Fibroblast of mammary gland (primary cell): ENCODE measurements around the gene MLST8.

Experiments used
- DNase-seq: peaks from one replicate; pipeline ENCODE4 v3.0.0-alpha.2; 2010; ENCODE audit warnings: low read depth
- H3K4me3 ChIP-seq: 2 replicates; pipeline ENCODE4 v1.5.1; 2011; ENCODE audit warnings: low read depth, mild to moderate bottlenecking, low read length, moderate library complexity; ENCODE audit not compliant: control insufficient read depth
- TF ChIP-seq, protein P1 (sequence below): conservative IDR thresholded peaks from 2 replicates; pipeline ENCODE4 v1.5.1; 2011; ENCODE audit warnings: low read depth, low read length, inconsistent platforms; ENCODE audit not compliant: control insufficient read depth, insufficient read depth

Gene MLST8

DNA sequence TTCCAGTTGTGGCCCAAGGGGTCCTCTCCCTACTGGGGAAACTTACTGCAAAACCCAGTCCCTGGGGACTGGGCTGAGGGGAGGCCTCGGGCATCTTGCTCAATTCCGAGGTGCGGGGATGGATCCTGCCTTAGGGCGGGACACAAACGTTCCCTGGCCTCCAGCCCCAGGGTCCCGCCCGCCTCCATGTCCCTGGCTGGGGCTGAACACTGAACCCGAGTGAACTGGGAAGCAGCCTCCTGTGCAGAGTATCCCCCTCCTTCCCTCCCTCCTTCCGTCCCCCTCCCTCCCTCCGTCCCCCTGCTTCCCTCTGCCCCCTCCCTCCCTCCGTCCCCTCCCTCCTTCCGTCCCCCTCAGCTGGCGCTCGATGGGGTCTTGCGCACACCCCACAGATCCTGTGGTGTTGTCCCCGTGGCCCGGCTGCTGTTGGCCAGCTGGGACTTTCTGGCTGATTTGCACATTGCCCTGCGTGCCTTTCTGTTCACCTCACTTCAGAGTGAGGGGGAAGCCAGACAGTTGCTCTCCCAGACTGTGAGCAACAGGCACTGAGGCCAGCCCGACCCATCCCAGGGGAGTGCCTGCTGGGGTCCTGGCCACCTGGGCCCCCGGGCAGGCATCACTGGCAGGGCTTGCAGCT lies 44.2 kb upstream of the MLST8 start:
- no peak overlapping the region for H3K4me3 ChIP-seq
- TF ChIP-seq, protein P1, sequence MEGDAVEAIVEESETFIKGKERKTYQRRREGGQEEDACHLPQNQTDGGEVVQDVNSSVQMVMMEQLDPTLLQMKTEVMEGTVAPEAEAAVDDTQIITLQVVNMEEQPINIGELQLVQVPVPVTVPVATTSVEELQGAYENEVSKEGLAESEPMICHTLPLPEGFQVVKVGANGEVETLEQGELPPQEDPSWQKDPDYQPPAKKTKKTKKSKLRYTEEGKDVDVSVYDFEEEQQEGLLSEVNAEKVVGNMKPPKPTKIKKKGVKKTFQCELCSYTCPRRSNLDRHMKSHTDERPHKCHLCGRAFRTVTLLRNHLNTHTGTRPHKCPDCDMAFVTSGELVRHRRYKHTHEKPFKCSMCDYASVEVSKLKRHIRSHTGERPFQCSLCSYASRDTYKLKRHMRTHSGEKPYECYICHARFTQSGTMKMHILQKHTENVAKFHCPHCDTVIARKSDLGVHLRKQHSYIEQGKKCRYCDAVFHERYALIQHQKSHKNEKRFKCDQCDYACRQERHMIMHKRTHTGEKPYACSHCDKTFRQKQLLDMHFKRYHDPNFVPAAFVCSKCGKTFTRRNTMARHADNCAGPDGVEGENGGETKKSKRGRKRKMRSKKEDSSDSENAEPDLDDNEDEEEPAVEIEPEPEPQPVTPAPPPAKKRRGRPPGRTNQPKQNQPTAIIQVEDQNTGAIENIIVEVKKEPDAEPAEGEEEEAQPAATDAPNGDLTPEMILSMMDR: no peak
- peak; percentile 81 for DNase-seq

DNA sequence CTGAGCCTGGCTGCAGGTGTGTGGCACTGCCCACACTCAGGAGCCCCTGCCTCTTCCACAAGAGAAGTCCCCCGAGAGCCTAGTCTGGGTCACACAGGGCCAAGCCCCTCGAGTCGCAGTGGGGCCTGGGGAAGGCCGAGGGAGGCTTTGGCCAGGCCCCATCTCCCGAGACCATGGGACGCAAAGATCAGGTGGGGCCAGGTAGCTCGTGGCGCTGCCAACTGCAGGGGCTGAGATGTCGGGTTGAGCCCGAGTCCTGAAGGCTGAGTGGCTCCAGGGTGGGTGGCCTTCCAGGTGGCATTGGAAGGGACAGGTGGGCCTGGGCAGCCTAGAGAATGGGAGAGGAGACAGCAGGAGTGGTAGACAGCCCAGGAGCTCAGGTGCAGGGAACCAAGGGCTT lies 43.3 kb upstream of the MLST8 start:
- TF ChIP-seq, protein P1: no peak
- no peak for DNase-seq
- no peak overlapping the region for H3K4me3 ChIP-seq

DNA sequence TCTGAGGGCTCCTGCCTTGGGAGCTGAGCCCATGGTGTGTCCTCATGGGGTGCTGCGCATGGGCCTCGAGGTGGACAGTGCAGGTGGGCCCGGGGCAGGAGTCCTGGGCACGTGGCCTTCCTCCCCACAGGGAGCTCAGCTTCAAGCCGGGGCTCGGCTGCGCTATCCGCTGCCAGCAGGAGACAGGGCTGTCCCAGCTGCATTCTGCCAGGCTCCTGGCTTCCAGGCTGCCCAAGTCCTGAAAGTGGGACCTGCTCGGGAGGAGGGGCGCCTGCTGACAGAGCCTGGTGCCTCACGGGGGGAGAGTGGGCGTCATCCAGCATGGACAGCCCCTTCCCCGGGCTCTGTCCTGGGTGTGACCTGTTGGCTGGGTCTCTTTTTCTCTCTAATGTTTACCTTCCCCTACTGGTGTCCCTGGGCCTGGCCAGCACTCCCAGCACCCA lies 42.6 kb upstream of the MLST8 start:
- no peak overlapping the region for H3K4me3 ChIP-seq
- TF ChIP-seq, protein P1: no peak
- no peak for DNase-seq

DNA sequence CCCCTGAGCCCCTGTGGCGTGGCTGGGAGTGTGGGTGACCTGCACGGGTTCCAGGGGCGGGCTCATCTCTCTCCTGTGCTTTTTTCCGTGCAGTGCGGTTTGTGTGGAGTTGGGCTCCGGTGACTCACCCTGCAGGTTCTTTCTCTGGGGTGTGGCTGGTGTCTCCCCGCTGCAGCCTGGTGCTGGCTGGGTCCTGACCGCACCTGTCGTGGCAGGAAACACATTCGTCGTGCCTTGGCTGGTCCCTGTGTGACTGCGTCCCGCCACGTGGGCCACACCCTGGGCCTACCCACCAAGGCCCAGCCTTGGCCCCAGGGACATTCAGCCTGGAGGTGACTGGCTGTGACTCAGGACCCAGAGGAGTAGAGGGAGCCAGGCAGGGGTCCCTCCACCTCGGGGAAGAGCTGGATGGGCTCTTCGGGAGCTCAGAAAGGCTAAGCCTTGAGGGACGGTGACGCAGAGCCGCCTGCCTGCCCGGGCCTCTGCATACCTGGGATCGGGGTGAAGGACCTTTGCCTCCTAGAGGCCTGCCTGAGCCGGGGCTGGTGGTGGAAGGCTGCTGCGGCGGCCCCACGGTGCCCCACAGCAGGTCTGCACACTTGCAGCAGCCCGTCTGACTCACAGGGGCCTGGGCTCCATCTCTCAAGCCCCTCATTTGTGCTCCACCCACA lies 41.9 kb upstream of the MLST8 start:
- no peak overlapping the region for H3K4me3 ChIP-seq
- TF ChIP-seq, protein P1: no peak
- DNase-seq: no peak

DNA sequence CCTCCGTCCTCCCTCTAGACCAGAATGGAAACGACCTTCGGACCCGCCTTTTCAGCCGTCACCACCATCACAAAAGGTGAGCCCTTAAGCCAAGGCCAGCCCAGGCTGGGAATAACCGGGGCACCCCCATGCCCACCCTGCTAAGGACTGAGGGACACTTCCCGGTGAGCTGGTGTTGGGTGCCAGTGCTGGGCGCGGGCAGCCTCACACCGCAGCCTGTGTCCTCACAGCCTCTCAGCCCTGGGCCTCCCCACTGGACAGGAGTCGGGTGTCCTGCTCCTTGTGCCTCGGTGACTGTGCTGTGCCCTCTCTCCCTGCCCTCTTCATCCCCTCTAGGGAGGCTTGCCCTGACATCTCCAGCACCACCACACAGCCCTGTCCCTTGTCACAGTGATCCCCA lies 39.4 kb upstream of the MLST8 start:
- TF ChIP-seq, protein P1: no peak
- no peak overlapping the region for H3K4me3 ChIP-seq
- DNase-seq: no peak

DNA sequence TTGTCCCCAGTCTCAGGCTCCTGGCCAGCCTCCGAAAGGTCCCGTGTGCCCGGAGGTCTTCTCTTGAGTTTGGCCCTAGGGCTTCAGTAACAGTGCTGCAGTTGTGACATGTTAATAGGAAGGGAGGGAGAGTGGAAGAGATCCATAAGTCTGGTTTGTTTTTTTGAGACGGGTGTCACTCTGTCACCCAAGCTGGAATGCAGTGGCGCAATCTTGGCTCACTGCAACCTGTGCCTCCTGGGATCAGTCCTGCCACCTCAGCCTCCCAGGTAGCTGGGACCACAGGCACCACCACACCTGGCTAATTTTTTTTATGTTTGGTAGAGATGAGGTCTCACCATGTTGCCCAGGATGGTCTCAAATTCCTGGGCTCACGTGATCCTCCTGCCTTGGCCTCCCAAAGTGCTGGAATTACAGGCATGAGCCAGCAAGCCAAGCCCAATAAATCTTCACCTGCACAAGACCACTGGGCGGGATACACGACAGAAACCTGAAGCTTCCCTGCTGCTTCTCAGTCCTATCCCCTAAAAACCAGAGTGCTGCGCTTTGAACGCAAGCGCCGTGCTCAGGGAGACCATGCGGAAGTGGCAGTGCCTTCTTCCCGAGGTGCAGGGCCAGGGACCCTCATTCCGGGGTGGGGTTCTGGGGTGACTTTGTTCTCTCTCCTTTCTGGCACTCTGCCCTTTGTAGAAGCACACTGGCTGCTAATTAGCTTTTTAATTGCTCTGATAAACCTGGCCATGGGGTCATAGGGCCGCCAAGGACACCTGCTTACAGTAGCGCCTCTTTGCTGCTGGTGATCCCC lies 38.8 kb upstream of the MLST8 start:
- no peak for DNase-seq
- TF ChIP-seq, protein P1: no peak
- no peak overlapping the region for H3K4me3 ChIP-seq
